Esophagus squamous epithelium (tissue), 4 donors: ENCODE results near the gene LENEP.

Experiments used
- POLR2A ChIP-seq, 4 donors: fragments of 450-650 bp; IDR thresholded peaks; one replicate each; pipeline ENCODE4 v1.6.1; 2017; ENCODE audit warnings: antibody characterized with exemption in 4 of 4, mild to moderate bottlenecking in 4 of 4, moderate library complexity in 3 of 4
- TF ChIP-seq, protein P1 (sequence below), 6 experiments: fragments of 450-650 bp in 4 of 6; fragments of 200-600 bp in 2 of 6; sonication (generic) in 2 of 6; IDR thresholded peaks; one replicate each; pipeline ENCODE4 v1.5.1; 2016 to 2019; ENCODE audit warnings: antibody characterized with exemption in 6 of 6, mild to moderate bottlenecking in 4 of 6, moderate library complexity in 4 of 6

DNA sequence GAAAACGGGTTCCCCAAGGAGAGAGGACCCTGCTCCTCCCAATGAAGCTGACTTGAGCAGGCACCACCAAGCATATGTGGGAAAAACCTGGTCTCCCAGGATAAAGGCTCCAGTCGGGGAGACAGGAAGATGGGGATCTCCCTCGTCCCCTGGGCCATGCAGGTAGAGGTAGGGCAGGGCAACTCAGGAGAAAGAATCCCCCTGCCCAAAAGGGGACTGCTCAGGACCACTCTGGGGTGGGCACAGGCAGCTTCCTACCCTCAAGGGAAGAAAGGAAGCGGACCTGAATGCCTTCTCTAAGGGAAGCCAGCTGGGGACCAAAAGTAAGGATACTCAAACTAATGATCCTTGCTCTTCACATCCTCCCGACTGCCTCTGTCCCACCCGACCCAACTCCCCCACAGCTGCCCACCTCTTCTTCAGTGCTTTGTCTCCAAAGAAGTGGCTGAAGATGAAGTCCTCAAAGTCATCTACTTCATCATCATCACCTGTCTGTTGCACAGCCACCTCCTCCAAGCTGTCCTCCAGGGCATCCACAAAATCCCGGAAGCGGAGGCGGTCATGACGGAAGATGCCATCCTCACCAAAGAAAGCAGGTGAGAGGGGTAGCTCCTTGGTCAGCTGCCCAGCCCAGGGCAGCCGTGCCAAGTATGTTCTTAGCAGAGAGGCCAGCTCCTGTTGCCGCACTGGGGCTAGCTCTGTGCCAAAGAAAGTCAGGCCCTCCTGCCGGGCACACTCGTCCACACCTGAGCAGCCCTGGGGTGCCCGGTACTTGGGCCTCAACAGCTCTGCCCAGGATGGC lies 48.0 kb upstream of the LENEP start:
- TF ChIP-seq, protein P1, sequence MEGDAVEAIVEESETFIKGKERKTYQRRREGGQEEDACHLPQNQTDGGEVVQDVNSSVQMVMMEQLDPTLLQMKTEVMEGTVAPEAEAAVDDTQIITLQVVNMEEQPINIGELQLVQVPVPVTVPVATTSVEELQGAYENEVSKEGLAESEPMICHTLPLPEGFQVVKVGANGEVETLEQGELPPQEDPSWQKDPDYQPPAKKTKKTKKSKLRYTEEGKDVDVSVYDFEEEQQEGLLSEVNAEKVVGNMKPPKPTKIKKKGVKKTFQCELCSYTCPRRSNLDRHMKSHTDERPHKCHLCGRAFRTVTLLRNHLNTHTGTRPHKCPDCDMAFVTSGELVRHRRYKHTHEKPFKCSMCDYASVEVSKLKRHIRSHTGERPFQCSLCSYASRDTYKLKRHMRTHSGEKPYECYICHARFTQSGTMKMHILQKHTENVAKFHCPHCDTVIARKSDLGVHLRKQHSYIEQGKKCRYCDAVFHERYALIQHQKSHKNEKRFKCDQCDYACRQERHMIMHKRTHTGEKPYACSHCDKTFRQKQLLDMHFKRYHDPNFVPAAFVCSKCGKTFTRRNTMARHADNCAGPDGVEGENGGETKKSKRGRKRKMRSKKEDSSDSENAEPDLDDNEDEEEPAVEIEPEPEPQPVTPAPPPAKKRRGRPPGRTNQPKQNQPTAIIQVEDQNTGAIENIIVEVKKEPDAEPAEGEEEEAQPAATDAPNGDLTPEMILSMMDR (IDR thresholded peaks at IDR 0.05) = no peak
- no peak for TF ChIP-seq POLR2A (IDR thresholded peaks at IDR 0.05)
